Jurkat, Clone E6-1 (cell line): ENCODE results near the gene AMFR.

Source experiments
- DNase-seq: peaks from one replicate; pipeline ENCODE4 v3.0.0-alpha.2; 2011; ENCODE audit warnings: low read depth, low spot score
- H3K4me3 ChIP-seq: 2 replicates; pipeline ENCODE4 v1.5.1; 2011; ENCODE audit warnings: mild to moderate bottlenecking, low read length, control low read depth, moderate library complexity

The AMFR gene

GRCh38 chr16:56353054-56353921 lies 72.1 kb downstream of the AMFR start:
- no peak overlapping the region for H3K4me3 ChIP-seq
- DNase-seq, result no peak

GRCh38 chr16:56352351-56353053 lies 72.8 kb downstream of the AMFR start:
- no peak for DNase-seq
- H3K4me3 ChIP-seq, result no peak overlapping the region

GRCh38 chr16:56351481-56351880 lies 73.9 kb downstream of the AMFR start:
- DNase-seq, result no peak

GRCh38 chr16:56350491-56351405 lies 74.6 kb downstream of the AMFR start:
- DNase-seq, result no peak
- no peak overlapping the region for H3K4me3 ChIP-seq

More at GRCh38 chr16:56351481-56351880, 73.9 kb downstream of the AMFR start:
- H3K4me3 ChIP-seq, result no peak overlapping the region

- H3K4me3 ChIP-seq, result no peak overlapping the region
- DNase-seq, result no peak
These were observed 75.6 kb downstream of the AMFR start for GRCh38 chr16:56349711-56350161.

- no peak for DNase-seq
These were observed 76.3 kb downstream of the AMFR start for GRCh38 chr16:56349086-56349415.

GRCh38 chr16:56348168-56349085 lies 76.9 kb downstream of the AMFR start:
- no peak overlapping the region for H3K4me3 ChIP-seq
- no peak for DNase-seq

More at GRCh38 chr16:56349086-56349415, 76.3 kb downstream of the AMFR start:
- no peak overlapping the region for H3K4me3 ChIP-seq

GRCh38 chr16:56347670-56348069 lies 77.7 kb downstream of the AMFR start:
- DNase-seq, result no peak
- no peak overlapping the region for H3K4me3 ChIP-seq

- DNase-seq, result no peak
- no peak overlapping the region for H3K4me3 ChIP-seq
These were observed 78.2 kb downstream of the AMFR start for GRCh38 chr16:56347166-56347565.

- no peak for DNase-seq
- no peak overlapping the region for H3K4me3 ChIP-seq
These were observed 79.0 kb downstream of the AMFR start for GRCh38 chr16:56346131-56346890.

GRCh38 chr16:56345406-56346050 lies 79.8 kb downstream of the AMFR start:
- DNase-seq, result no peak
- H3K4me3 ChIP-seq, result no peak overlapping the region

GRCh38 chr16:56344518-56345405 lies 80.6 kb downstream of the AMFR start:
- H3K4me3 ChIP-seq, result no peak overlapping the region
- DNase-seq, result no peak

- H3K4me3 ChIP-seq, result no peak overlapping the region
These were observed 81.5 kb downstream of the AMFR start for GRCh38 chr16:56343661-56344517.

GRCh38 chr16:56341656-56342399 lies 83.5 kb downstream of the AMFR start:
- no peak overlapping the region for H3K4me3 ChIP-seq
- no peak for DNase-seq

More at GRCh38 chr16:56343661-56344517, 81.5 kb downstream of the AMFR start:
- no peak for DNase-seq

GRCh38 chr16:56340864-56341365 lies 84.4 kb downstream of the AMFR start:
- DNase-seq, result no peak
- no peak overlapping the region for H3K4me3 ChIP-seq
